Thyroid gland (tissue), 4 donors: Measurements from ENCODE around the gene GALNTL6. TPM values are rescaled to one million over a fixed set of nuclear protein-coding genes. Genes with fewer than 3 reads are reported as not detected.

Experiments used
- DNase-seq, 2 donors: peaks; one replicate each; pipeline ENCODE4 v3.0.0-alpha.2; 2019
- H3K27ac ChIP-seq, 3 donors: fragments of 200-600 bp; sonication (generic); 1 replicate in 2 of 3; 2 replicates in 1 of 3; pipeline ENCODE4 v1.5.1; 2016 to 2019; ENCODE audit warnings: mild to moderate bottlenecking in 1 of 3, moderate library complexity in 1 of 3
- H3K27me3 ChIP-seq: fragments of 200-600 bp; sonication (generic); one replicate; pipeline ENCODE4 v1.5.1; 2019
- H3K36me3 ChIP-seq, 2 donors: fragments of 200-600 bp; sonication (generic); one replicate each; pipeline ENCODE4 v1.5.1; 2016 to 2019
- H3K4me1 ChIP-seq, 2 donors: fragments of 200-600 bp; sonication (generic); one replicate each; pipeline ENCODE4 v1.5.1; 2017 to 2019
- H3K4me3 ChIP-seq, 3 donors: fragments of 200-600 bp; sonication (generic); replicated peaks in 1 of 3; 1 replicate in 2 of 3; 2 replicates in 1 of 3; pipeline ENCODE4 v1.5.1; 2016; ENCODE audit warnings: mild to moderate bottlenecking in 1 of 3
- H3K9me3 ChIP-seq: fragments of 200-600 bp; sonication (generic); one replicate; pipeline ENCODE4 v1.5.1; 2017
- POLR2A ChIP-seq, 2 donors: fragments of 450-650 bp; IDR thresholded peaks; one replicate each; pipeline ENCODE4 v1.6.1; 2017; ENCODE audit warnings: antibody characterized with exemption in 2 of 2, mild to moderate bottlenecking in 2 of 2, moderate library complexity in 1 of 2
- WGBS, 2 donors: methylation state at CpG; one replicate each; pipeline ENCODE4 v1.1.5; 2017; 5-methylcytosine and 5-hydroxymethylcytosine counted together
- intact Hi-C: fragments of 100-400 bp; cut with DNase I; formaldehyde crosslinking; loops from one replicate; pipeline ENCODE4 v1.15.1; 2023
- total RNA-seq, 4 donors: library from RNA; depleted of rRNA; stranded (reverse); fragments of >200 nt; gene quantifications; one replicate each; pipeline ENCODE4 v1.2.3, GENCODE V29; 2016
- TF ChIP-seq, protein P1 (sequence below), 6 experiments: fragments of 200-600 bp in 3 of 6; fragments of 450-650 bp in 3 of 6; sonication (generic) in 3 of 6; IDR thresholded peaks; one replicate each; pipeline ENCODE4 v1.5.1; 2016 to 2019; ENCODE audit warnings: antibody characterized with exemption in 6 of 6, mild to moderate bottlenecking in 2 of 6, inconsistent platforms in 1 of 6, moderate library complexity in 1 of 6

The GALNTL6 gene
- total RNA-seq, 4 donors from 2014 or later: not detected

DNA sequence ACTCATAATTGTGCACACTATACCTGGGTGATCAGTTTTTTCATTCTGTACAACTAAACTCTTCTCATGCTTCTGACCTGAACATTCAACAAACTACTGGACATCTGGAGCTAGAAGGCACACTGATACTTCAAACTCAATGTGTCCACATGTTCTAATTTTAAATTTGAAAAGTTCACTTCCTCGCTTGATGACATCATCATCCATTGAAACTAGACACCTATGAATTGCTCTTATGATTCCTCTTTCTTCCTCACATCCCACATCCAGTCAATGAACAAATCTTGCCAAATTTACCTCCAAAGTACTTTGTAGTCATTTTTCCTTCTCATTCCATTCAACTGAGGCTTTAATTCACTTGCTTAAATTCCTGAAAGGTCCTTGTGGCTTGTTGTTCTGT is 549.4 kb downstream of the GALNTL6 start:
- no peak for DNase-seq
- Histone ChIP-seq H3K4me1 (no peaks in the 10 kb centered on the region), H3K4me3 (no peak overlapping the region), H3K27me3 (no peaks in the 10 kb centered on the region), H3K27ac (no peak overlapping the region), H3K9me3 (no peaks in the 10 kb centered on the region), H3K36me3 (no peaks in the 10 kb centered on the region)
- WGBS, 2 donors: 83 to 88% methylated on average over 1 of the region's 1 CpG
- intact Hi-C loops: no loop called here
- TF ChIP-seq, protein P1, sequence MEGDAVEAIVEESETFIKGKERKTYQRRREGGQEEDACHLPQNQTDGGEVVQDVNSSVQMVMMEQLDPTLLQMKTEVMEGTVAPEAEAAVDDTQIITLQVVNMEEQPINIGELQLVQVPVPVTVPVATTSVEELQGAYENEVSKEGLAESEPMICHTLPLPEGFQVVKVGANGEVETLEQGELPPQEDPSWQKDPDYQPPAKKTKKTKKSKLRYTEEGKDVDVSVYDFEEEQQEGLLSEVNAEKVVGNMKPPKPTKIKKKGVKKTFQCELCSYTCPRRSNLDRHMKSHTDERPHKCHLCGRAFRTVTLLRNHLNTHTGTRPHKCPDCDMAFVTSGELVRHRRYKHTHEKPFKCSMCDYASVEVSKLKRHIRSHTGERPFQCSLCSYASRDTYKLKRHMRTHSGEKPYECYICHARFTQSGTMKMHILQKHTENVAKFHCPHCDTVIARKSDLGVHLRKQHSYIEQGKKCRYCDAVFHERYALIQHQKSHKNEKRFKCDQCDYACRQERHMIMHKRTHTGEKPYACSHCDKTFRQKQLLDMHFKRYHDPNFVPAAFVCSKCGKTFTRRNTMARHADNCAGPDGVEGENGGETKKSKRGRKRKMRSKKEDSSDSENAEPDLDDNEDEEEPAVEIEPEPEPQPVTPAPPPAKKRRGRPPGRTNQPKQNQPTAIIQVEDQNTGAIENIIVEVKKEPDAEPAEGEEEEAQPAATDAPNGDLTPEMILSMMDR (IDR thresholded peaks at IDR 0.05): no peak
- no peak for TF ChIP-seq POLR2A (IDR thresholded peaks at IDR 0.05)

GRCh38 chr4:172369471-172369959 is 556.3 kb downstream of the GALNTL6 start:
- Histone ChIP-seq H3K27ac (no peak overlapping the region), H3K4me3 (no peak overlapping the region), H3K36me3 (no peaks in the 10 kb centered on the region), H3K9me3 (no peaks in the 10 kb centered on the region), H3K27me3 (no peaks in the 10 kb centered on the region), H3K4me1 (no peaks in the 10 kb centered on the region)
- TF ChIP-seq, protein P1 (IDR thresholded peaks at IDR 0.05): no peak
- TF ChIP-seq POLR2A (IDR thresholded peaks at IDR 0.05): no peak
- no peak for DNase-seq
- intact Hi-C loops: no loop called here
- WGBS, 2 donors: 93 to 97% methylated on average over 10 to 25 of the region's 25 CpGs

DNA sequence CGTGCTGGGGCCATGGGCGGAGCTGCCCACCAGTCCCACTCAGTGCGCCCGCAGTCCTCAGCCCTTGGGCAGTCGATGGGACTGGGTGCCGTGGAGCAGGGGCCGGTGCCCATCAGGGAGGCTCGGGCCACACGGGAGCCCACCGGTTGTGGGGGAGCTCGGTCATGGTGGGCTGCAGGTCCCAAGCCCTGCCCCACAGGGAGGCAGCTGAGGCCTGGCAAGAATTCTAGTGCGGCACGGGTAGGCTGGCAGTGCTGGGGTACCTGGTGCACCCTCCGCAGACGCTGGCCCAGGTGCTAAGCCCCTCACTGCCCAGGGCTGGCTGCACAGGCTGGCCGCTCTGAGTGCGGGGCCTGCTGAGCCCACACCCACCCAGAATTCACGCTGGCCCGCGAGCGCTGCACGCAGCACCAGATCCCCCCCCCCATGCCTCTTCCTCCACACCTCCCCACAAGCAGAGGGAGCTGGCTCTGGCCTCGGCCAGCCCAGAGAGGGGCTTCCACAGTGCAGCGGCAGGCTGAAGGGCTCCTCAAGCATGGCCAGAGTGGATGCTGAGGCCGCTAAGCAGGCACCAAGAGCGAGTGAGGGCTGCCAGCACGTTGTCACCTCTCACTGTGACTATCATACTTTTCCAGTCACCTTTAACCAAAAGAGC is 564.4 kb downstream of the GALNTL6 start:
- no peaks in the 10 kb centered on the region for H3K4me1 ChIP-seq
- TF ChIP-seq, protein P1 (IDR thresholded peaks at IDR 0.05): no peak
- TF ChIP-seq POLR2A (IDR thresholded peaks at IDR 0.05): no peak

DNA sequence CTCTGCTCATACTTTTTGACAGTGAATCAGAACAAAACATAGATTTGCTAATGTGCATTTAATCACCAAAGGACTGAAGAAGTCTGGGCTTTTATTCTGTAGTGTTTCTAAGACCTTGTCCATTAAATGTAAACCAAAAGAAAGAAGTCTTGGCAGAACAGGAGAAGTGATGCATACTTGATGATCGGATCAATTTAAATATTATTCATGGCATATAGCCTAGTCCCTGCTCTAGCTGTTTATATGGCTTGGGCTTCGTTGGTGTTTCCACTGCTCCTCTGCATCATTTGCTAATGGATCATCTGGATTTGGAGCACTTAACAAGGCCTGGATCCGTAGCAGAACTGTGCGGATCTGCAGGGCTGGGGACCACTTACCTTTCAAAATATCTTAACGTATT is 566.6 kb downstream of the GALNTL6 start:
- Histone ChIP-seq H3K4me3 (no peak overlapping the region), H3K4me1 (no peaks in the 10 kb centered on the region), H3K9me3 (no peaks in the 10 kb centered on the region), H3K27ac (no peak overlapping the region), H3K27me3 (no peaks in the 10 kb centered on the region), H3K36me3 (no peaks in the 10 kb centered on the region)
- WGBS, 2 donors: 73 to 89% methylated on average over 5 of the region's 5 CpGs
- DNase-seq: no peak
- no peak for TF ChIP-seq POLR2A (IDR thresholded peaks at IDR 0.05)
- TF ChIP-seq, protein P1 (IDR thresholded peaks at IDR 0.05): no peak
- intact Hi-C loops: no loop called here

More for the DNA sequence above, 564.4 kb downstream of the GALNTL6 start:
- Histone ChIP-seq H3K36me3 (no peaks in the 10 kb centered on the region), H3K27ac (no peak overlapping the region), H3K4me3 (no peak overlapping the region), H3K27me3 (no peaks in the 10 kb centered on the region), H3K9me3 (no peaks in the 10 kb centered on the region)
- DNase-seq: no peak
- intact Hi-C loops: no loop called here
- 94 to 99% methylated on average over 7 to 13 of the region's 27 CpGs for WGBS, 2 donors

DNA sequence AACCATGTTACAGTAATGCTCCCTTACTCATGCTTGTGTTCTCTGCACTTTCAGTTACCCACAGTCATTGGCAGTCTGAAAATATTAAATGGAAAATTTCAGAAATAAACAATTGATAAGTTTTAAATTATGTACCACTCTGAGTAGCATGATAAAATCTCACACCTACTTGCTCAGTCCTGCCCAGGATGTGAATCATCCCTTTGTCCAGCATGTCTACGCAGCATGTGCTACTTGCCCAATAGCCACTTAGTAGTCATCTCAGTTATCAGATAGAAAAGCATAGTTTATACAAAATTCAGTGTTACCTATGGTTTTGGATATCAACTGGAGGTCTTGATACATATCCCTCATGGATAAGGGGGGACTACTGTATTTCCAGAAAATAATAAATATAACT is 577.1 kb downstream of the GALNTL6 start:
- intact Hi-C loops: no loop called here
- TF ChIP-seq, protein P1 (IDR thresholded peaks at IDR 0.05): no peak
- no peak for TF ChIP-seq POLR2A (IDR thresholded peaks at IDR 0.05)
- Histone ChIP-seq H3K27ac (no peak overlapping the region), H3K4me1 (no peaks in the 10 kb centered on the region), H3K4me3 (no peak overlapping the region), H3K27me3 (no peaks in the 10 kb centered on the region), H3K36me3 (no peaks in the 10 kb centered on the region), H3K9me3 (no peaks in the 10 kb centered on the region)
- no peak for DNase-seq
- WGBS, 2 donors: 97 to 100% methylated on average over 1 of the region's 1 CpG
